Measurements from ENCODE around the gene TBRG4.
A peak's percentile ranks its signal among the peaks of the same experiment; 100 is the strongest.

The TBRG4 gene

DNA sequence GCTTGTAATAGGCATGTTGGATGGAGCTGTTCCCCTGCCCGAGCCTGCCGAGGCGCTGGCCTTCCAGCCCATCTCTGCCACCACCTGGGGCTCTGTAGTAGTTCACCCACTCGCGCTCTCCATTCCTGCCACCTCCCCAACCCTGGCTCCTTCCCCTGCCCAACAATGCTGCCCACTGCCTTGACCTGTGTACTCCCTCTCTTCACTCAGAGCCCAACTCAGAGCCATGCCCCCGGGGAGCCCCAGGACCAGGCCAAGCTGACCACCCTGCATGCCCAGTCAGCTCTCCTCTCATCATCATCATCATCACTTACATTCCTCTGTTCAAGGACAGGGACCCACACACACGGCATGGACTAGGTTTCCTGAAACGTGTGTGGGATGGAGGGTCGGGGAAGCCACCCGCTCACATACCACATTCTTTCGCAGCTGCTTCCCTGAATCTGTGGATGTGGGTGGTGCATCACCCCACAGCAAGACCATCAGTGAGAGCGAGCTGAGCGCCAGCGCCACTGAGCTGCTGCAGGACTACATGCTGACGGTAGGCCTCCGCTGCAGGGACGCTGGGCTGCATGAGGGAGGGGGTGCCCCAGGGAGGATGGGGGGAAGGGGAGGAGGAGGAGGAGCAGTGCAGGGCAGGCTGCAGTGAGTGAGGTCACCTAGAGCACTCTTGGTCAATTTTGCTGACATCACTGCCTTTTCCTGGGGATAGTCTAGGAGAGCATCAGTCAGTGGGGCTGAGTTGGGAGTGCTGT is 38.3 kb downstream of the TBRG4 start:
- DNase-seq: no peak

DNA sequence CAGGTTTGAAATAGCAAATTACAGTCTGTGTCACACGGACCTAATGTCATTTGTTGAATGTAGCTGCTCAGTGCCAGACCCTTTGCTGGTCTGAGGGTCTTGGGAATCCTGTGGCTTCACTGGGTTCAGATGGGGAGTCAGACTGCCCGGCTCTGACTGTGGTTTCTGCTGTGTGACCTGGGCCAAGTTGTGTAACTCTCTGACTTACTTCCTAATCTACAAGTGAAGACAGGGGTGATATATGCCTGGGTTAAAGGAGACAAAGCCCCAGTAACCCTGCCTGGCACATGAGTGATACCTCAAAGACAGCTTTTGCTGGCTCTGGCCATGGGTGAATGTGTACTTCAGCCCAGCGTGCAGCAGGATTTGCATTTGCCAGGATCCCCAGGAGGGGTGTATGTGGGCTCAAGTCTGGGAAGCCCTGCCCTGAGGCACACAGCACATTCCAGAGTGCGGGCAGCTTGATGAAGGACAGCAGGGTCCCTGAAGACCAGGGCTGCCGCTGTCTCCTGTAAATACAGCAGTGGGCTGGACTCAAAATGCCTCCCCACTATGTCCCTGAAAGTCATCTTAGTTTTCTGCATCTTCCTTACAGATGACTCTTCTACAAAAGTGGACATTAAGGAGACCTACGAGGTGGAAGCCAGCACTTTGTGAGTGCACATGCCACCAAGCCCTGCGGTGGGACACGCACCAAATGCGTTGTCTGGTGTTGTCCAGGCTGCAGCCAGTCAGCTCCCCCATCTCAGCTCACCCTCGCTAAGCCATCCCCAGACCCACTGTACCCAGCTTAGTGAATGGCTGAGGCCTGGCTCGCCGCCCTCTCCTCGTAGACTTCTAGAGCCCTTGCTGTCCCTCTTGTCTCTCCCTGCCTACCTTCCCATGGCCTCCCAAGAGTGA is 39.1 kb downstream of the TBRG4 start:
- no peak for DNase-seq

DNA sequence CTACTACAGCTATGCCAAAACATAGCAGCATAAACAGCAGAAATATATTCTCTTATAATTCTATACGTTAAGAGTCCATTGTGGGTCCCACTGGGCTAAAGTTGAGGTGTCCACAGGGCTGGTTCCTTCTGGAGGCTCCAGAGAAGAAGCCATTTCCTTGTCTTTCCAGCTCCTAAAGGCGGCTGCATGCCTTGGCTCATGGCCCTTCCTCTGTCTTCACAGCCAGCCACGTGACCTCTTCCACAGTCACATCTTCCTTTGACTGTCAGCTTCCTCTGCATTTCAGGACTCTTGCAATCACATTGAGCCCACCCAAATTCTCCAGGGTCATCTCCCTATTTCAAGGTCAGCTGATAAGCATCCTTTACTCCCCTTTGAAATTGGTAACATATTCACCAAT is 40.0 kb downstream of the TBRG4 start:
- DNase-seq: no peak

DNA sequence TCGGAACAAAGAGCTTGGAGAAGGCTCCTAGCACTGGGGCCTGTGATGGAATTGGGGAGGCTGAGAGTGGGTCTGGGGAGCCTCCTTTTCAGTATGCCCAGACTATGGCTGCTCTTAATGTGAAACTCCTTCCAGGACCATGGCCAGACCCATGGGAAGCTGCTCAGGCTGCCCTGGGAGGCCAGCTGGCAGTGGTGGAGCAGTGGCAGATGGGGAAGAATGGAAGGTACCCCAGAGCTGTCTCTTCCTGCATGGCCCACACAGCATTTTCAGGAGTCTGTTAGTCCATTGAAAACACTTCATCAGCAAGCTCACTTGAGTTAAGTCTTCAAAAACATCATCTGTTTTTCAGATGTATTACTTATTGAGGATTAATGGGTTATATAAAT is 41.2 kb downstream of the TBRG4 start:
- no peak for DNase-seq

DNA sequence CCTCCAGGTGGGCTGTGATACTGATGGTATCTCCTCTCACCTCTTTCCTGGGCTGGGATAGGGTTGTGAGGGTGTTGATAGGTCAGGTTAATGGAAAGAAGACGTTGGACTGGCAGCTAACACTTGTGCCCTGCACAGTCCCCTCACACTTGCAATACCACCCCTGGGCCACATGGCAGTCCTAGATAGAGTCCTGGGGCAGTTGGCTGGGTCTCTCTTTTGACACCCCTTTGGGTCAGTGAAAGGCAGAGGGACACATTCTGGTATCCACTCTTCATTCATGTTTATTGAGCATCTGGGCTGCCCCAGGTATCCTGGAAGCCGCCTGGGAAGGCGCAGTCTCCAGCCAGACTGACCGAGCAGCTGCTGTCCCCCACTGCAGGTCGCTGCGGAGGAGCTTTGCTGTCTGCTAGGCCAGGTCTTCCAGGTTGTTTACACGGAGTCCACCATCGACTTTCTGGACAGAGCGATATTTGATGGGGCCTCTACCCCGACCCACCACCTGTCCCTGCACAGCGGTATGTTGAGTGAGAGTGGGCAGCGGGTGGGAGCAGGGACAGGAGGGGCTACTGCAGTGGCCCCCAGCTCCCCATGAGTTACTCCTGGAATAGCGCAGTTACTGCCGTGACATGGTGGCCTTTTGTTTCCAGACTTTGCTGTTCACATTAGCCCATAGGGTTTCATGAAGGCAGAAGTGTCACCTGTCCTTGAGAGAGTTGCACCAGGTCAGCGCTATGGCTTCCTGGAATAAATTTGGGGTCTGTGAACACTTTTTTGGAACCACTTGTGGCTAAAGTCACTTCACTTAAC is 41.8 kb downstream of the TBRG4 start:
- no peak for DNase-seq

DNA sequence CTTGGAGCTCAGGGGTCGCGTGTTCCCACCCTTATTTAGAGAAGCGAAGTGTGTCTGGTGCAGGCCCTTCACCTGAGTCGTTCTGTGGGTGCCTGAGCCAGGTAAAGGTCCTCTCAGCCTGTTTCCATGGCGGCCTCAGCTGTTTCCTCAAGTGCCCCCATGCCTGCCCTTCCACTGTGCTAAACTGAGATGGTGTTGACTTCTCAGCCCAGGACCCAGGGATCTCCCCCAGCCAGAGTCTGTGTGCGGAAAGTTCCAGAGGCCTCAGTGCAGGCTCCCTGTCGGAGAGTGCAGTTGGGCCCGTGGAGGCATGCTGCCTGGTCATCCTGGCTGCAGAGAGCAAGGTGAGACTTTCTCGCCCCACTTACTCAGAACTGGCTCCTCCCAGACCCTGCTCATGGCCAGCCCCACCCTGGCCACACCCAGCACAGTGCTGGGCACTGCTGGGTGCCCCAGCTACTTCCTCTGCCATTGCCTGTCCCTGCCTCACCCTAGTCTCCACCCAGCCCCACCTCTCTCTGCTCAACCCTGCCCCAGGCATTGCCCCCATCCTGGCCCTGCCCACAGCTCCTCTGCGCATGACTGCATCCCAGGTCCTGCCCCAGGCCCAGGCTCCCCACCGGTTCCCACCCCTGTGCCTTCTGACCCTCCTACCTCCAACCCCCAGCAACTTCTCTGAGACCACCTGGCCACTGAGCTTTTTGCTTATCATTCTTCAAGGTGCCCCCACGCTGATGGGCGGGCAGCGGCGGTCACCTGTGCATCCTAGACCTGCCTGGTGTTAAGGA is 43.1 kb downstream of the TBRG4 start:
- DNase-seq: no peak

DNA sequence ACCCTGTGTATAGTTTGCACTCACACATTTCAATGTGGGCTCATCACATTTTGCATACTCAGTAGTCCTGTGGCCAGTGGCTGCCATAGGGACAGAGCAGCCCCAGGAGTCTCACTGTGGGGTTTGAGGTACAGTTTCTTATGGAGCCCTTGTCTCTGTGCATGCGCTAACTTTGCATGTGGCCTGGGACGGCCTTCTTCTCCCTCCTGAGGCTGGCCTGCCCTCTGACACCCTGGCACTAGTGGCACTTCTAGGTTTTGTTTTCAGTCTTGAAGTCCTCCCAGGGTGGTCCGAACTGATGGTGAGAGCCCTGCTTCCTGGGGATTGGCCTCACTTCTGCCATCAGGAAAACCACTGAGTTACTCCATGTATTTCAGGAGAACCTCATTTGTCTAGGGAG is 43.9 kb downstream of the TBRG4 start:
- DNase-seq: no peak

DNA sequence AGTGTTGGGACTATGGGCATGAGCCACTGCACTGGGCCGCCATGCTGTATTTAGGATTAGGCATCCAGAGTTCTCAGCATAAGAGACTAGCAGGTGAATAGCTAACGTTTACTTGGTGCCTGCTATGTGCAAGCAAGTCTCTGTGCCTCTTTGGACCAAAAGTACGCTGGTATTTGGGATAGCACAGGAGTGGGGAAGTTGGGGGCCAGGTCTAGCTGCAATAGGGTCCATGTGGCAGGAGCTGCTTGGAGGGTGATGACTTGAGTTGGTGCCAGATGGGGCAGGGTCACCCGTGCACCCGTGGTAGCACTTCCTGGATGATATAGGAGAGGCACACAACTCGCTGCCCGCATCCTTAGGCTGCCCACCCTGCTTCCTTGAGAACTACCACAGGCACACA is 45.1 kb downstream of the TBRG4 start:
- no peak for DNase-seq

DNA sequence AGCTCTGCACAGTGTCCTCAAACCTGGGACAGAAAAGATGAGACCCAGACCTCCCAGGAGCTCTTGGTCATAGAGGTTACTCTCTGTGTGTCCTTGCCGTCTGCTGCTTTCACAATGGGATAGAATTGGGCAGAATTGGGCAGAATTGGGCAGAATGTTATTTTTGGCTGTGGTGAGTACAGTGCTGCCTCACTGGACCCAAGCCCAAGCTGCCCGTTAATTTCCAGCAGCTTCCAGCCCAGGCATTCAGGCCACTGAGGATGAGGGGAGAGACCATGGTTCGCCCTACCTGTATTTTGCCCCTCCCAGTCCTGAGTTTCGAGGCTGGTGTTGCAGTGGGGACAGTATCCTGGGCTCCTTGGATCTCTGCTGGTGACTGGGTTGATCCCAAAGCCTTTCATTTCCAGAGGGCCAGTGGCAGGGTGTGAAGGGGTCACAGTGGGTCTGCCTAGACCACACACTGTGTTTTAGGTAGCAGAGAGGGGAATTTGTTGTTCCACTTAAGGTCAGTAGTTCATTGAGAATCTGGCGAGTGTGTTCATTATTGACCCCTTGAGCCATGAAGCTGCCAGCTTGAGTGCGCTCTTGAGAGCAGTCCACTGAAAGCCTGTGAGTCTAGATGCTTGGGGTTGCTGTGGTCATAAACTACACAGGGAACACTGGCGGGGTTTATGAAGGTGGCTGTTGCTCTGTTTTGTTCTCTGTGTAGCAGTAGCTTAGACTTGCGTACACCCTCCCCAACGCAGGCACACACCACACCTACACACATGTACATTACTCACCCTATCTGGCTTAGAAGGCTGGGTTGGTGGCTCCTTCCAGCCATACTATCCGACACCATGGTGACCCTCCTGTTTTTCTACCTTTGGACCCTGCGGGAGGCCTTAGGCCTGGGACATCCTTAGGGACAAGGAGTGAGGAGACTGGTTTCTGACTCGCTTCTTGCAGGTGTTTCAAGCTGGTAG is 46.2 kb downstream of the TBRG4 start:
- no peak for DNase-seq

DNA sequence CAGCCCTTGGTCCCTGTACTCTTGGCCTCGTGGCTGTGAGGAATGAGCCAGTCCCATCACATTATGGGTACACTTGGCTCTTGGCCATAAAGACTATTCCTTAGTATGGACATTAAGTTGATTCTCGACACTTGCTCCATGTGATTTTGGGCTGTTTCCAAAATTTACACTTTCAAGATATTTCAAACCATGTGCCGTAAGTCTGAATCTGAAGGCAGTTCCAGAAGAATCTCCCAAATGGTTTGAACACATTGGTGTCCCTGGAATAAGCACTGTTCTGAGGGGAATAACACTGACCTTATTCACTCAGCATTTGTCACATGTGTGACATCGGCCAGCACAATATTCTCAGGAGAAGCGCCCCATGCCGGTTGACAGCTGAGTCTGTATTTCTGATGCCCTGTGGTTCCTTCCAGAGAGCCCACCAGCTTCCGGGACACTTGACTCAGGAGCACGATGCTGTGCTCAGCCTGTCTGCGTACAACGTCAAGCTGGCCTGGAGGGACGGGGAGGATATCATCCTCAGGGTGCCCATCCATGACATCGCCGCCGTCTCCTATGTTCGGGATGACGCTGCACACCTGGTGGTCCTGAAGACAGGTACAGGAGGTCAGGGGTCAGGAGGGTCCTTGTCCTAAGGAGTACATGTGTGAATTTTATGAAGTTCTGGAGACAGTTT is 47.3 kb downstream of the TBRG4 start:
- DNase-seq: no peak

DNA sequence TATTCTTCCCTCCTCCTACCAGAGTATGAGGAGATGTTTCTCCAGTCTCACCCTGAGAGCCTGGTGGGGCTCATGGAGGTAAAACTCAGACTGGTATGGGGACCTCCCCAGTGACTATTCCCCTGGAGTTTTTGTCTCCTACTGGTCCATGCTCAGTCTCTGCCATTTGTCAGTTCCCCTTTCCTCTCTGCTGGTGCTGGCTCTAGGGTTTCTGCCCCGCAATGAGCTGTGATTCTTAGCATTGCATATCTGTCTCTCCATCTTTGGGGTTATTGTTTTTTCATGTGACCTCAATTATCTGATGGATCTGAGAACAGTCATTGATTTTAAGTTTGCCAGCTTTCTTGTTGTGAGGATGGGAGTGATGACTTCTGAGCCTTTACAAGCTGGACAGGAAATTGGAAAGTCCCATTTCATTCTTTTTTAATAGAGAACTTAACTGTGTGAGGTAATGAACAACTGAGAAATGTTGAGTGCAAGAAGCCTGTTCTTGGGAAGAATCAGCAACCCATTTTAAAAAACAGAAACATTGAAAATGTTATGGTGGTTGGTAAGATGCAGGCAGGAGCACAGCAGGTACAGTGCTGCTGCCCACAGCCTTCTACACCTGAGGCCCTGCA is 49.6 kb downstream of the TBRG4 start:
- no peak for DNase-seq

DNA sequence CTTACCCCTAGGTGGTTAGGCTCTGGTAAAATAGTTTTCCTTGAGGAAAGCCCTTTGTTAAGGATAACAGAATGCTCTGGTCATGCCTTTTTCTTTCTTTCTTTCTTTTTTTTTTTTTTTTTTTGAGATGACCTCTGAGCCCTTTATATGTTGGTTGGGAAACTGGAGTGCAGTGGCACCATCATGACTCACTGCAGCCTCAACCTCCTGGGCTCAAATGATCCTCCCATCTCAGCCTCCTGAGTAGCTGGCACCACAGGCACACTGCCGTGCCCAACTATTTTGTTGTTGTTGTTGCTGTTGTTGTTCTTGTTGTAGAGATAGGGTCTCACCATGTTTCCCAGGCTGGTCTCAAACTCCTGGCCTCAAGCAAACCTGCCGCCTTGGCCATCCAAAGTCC is 50.1 kb downstream of the TBRG4 start:
- DNase-seq: no peak

DNA sequence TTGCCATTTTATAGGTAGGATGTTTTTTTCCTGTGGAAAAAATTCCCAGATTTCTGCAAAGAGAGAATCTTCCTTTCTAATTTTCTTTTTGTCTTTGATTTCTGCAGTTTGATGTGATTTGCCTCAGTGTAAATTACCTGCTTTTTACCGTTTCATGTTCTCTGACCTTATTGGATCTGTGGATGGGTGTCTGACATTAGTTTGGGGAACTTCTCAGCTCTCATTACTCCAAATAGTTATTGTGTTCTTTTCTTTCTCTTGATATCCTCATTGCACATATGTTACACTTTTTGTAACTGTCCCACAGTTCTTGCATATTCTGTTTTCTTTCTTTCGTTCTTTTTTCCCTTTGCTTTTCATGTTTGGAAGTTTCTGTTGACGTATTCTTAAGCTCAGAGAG is 51.2 kb downstream of the TBRG4 start:
- DNase-seq: no peak

DNA sequence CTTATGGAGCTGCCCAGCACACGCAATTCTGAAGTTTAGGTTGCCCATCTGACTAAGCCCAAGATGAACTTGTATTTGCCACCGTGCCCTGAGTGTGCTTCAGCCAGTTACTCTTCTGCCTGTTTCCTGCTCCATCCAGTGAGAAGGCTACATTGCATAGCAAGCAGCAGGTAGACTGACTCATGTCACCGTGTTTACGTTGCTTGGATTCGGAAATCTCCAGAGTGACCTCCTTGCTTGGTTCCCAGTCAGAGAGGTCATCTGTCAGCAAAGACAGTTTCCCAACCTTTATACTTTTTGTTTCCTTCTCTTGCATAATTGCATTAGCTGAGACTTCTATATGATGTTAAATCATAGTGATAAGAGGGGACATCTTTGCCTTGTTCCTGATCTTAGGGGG is 53.6 kb downstream of the TBRG4 start:
- DNase-seq: no peak

DNA sequence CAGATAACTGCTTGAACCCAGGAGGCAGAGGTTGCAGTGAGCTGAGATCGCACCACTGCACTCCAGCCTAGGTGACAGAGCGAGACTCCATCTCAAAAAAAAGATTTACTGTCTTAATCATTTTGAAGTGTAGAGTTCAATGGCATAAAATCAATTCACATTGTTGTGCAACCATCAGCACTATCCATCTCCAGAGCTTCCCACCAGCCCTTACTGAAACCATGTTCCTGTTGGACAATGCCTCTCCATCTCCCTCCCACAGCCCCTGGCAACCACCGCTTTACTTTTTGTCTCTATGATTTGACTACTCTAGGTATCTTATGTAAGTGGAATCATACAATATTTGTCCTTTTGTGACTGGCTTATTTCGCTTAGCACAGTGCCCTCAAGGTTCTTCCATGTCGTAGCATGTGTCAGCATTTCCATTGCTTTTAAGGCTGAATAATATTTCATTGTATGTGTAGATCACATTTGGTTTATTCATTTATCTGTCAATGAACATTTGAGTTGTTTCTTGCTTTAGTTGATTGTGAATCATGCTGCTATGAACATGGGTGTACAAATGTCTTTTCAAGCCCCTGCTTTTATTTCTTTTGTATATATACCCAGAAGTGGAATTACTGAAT is 55.8 kb downstream of the TBRG4 start:
- no peak for DNase-seq

DNA sequence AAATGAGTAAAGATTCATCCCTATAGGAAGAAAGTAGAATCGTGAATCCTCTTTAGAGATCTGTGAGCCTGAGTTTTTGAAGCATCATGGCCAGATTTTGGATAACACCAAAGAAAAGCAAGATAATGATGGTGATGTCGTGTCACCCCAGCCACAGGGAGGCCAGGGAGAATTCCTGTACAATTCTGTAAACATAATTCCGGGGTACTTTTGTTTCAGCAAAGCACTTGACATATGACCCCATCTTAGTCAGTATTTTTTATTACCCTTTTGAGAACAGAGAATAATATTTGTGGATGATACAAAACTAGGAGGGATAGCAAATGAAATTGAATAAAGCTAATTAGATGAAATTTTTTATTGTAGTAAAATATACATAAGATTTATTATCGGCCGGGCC is 56.5 kb downstream of the TBRG4 start:
- no peak for DNase-seq

DNA sequence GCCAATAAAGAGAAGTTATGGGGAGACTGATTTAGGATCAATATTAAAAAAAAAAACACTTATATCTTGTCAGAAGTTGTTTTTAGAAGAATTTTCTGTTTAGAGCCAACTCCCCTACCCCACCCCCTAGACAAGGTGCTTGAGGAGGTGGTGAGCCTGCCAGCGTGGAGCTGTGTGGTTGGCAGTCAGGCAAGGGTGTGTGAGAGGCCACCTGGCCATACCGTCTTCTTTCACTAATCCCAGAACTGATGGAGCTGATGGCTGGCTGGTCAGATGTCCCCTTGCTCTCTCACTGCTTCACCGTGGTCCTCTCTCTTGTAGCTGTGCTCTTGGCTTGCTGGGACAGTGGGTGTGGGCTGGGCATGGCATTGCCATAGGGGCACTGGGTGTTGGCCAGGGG is 57.1 kb downstream of the TBRG4 start:
- DNase-seq: no peak

DNA sequence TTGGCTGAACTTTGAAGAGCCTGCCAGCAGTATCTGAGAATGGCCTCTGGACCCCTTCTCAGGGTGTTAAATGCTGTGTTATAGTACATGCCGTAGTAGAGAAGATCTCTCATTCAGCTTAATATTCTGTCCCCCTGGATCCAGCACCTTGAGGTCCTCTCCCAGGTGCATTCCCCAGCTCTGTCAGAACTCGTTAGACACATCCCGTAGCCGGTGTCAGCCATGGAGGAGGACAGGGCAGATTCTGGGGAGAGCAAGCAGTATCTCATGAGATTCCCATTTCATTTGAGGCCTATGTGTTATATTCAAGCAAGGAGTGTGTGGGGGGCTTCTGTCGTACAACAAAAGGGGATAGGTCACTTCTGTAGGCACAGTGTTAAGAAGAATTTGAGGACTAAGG is 57.6 kb downstream of the TBRG4 start:
- DNase-seq: no peak

DNA sequence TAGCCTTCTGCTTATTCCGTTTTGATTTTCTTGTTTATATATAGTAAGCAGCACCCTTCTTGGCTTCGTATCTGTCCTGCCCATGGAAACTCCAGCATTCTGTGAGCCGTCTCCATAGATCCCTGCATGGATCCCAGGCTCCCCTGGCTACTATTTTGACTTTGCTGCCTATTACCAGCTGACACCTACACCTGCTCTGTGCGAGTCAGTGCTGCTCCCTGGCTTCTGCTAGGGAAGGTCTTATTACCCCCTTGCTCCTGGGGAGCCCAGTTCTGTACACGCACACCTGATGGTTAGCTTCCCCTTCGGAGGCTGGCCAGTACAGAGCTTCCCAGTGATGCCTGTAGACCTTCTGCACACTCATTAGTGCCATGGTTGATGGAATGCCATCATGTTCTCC is 58.1 kb downstream of the TBRG4 start:
- DNase-seq: no peak

DNA sequence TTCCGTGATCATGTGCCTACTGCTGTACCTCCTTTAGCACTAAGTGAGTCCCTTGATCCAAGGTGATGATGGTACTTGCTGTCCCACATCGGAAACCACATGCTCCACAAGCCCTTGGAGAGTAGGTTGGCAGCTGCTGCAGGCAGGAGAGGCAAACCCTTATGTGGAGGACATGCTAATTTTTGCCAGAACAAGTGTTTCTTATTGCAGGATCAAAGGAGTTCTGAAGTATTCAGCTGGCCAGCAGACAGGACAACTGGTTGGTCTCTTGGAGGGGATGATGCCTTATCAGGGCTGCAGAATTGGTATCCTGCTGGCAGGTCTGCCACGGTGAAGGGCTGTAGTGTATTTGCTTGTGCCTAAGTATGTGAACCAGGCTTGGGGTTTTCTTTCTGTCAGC is 59.5 kb downstream of the TBRG4 start:
- peak; percentile 45 for DNase-seq
